A549 (cell line): ENCODE data around the gene BCAS3. TPM values are rescaled to one million over a fixed set of nuclear protein-coding genes. Genes with fewer than 3 reads are reported as not detected.

ENCODE experiments used
- ATAC-seq, 2 experiments: fragments of 200-7000 bp in 1 of 2; fragments of >200 bp in 1 of 2; cut with Nextera tagmentation in 1 of 2; cut with Tn5 transposase in 1 of 2; 3 replicates each; pipeline versions ENCODE4 v1.8.0 to v1.9.1; 2018 to 2020; ENCODE audit warnings: mild to moderate bottlenecking in 1 of 2, moderate library complexity in 1 of 2
- CTCF ChIA-PET: fragments of 300-600 bp; sonication (Branson Sonifier 250); formaldehyde crosslinking; extraction: SDS; loops from one replicate; lab custom pipeline; 2021; ENCODE audit warnings: antibody characterized with exemption, inconsistent platforms; lab: Yijun Ruan, JAX
- POLR2A ChIA-PET: fragments of 350-600 bp; formaldehyde crosslinking; extraction: SDS; loops from one replicate; lab custom pipeline; 2021; ENCODE audit warnings: antibody characterized with exemption, inconsistent platforms; lab: Yijun Ruan, JAX
- DNase-seq, 2 experiments: peaks; one replicate each; pipeline versions ENCODE4 v3.0.0 to v3.0.0-alpha.2; 2011 to 2016; ENCODE audit warnings: low read depth in 1 of 2, low spot score in 1 of 2
- FAIRE-seq: peaks from 2 replicates; lab custom pipeline; 2011; peaks lifted over from hg19 to GRCh38; lab: Jason Lieb, UNC
- H3K27ac ChIP-seq, 2 experiments: fragments of >200 bp; sonication (Bioruptor Twin); formaldehyde crosslinking; 3 replicates each; pipeline ENCODE4 v1.5.1; 2016 to 2017
- H3K4me1 ChIP-seq: fragments of >200 bp; sonication (Bioruptor Twin); formaldehyde crosslinking; 3 replicates; pipeline ENCODE4 v1.6.1; 2016
- H3K4me2 ChIP-seq: fragments of >200 bp; sonication (Bioruptor Twin); formaldehyde crosslinking; 3 replicates; pipeline ENCODE4 v1.6.1; 2016
- H3K4me3 ChIP-seq: fragments of >200 bp; sonication (Bioruptor Twin); formaldehyde crosslinking; 3 replicates; pipeline ENCODE4 v1.5.1; 2016
- H3K9me3 ChIP-seq: fragments of >200 bp; sonication (Bioruptor Twin); formaldehyde crosslinking; 3 replicates; pipeline ENCODE4 v1.6.1; 2016
- CBX8 ChIP-seq: fragments of 200-600 bp; sonication (generic); IDR thresholded peaks from 2 replicates; pipeline ENCODE4 v1.6.1; 2016
- FOXS1 ChIP-seq: fragments of 250-450 bp; sonication (Bioruptor Pico); IDR thresholded peaks from 2 replicates; pipeline ENCODE4 v1.5.0; 2020; ENCODE audit warnings: mild to moderate bottlenecking, moderate library complexity
- GATA3 ChIP-seq: IDR thresholded peaks from 2 replicates; pipeline ENCODE4 v1.6.1; 2012; ENCODE audit warnings: borderline replicate concordance
- HOXB5 ChIP-seq: fragments of 250-450 bp; sonication (Bioruptor Pico); IDR thresholded peaks from 2 replicates; pipeline ENCODE4 v1.5.0; 2020; ENCODE audit warnings: mild to moderate bottlenecking, moderate library complexity
- KDM5A ChIP-seq: fragments of 200-600 bp; sonication (generic); IDR thresholded peaks from 2 replicates; pipeline ENCODE4 v1.6.1; 2016; ENCODE audit warnings: antibody characterized with exemption, mild to moderate bottlenecking
- MAFK ChIP-seq: fragments of 450-650 bp; IDR thresholded peaks from 2 replicates; pipeline ENCODE4 v1.6.1; 2014; ENCODE audit not compliant: partially characterized antibody
- MAZ ChIP-seq: fragments of 150-350 bp; IDR thresholded peaks from 2 replicates; pipeline ENCODE4 v1.6.1; 2014; ENCODE audit warnings: antibody characterized with exemption, low read depth, low read length, borderline replicate concordance
- POLR2AphosphoS2 ChIP-seq: conservative IDR thresholded peaks from 2 replicates; pipeline ENCODE4 v1.6.1; 2012; ENCODE audit warnings: low read length, improper control_type of control experiment, inconsistent platforms
- RARB ChIP-seq: fragments of 250-450 bp; sonication (Bioruptor Pico); IDR thresholded peaks from 2 replicates; pipeline ENCODE4 v1.8.0; 2021; ENCODE audit warnings: mild to moderate bottlenecking, moderate library complexity
- RNF2 ChIP-seq: fragments of 200-600 bp; sonication (generic); IDR thresholded peaks from 2 replicates; pipeline ENCODE4 v1.6.1; 2016; ENCODE audit warnings: low read depth, mild to moderate bottlenecking, antibody characterized with exemption, moderate library complexity, borderline replicate concordance
- SREBF2 ChIP-seq: fragments of 450-650 bp; IDR thresholded peaks from 2 replicates; pipeline ENCODE4 v1.6.1; 2014; ENCODE audit warnings: mild to moderate bottlenecking, moderate library complexity
- ZFP36 ChIP-seq: fragments of 450-650 bp; IDR thresholded peaks from 2 replicates; pipeline ENCODE4 v1.6.1; 2014; ENCODE audit warnings: borderline replicate concordance; ENCODE audit not compliant: partially characterized antibody
- ZNF302 ChIP-seq: fragments of 250-450 bp; sonication (Bioruptor Pico); IDR thresholded peaks from 2 replicates; pipeline ENCODE4 v1.9.0; 2021; ENCODE audit warnings: inconsistent platforms, mild to moderate bottlenecking, moderate library complexity
- WGBS: methylation state at CpG from one replicate; pipeline ENCODE4 v1.1.6; 2017; ENCODE audit errors: missing lambda C conversion rate; 5-methylcytosine and 5-hydroxymethylcytosine counted together
- polyA plus RNA-seq, 4 experiments: library from polyadenylated mRNA; depleted of rRNA in 3 of 4; stranded (reverse); fragments of >200 nt; fragmentation: RNase III in 1 of 4; extraction: RNeasy Plus Mini Kit Qiagen cat#74134 plus additional on column Dnase treatment in 1 of 4; gene quantifications; 2 replicates in 3 of 4; 3 replicates in 1 of 4; pipeline ENCODE4 v1.2.3, GENCODE V29; 2011 to 2017
- TF ChIP-seq, protein P1 (sequence below): fragments of 450-650 bp; IDR thresholded peaks from 2 replicates; pipeline ENCODE4 v1.6.1; 2014; ENCODE audit warnings: antibody characterized with exemption
- TF ChIP-seq, protein P2 (sequence below): fragments of 250-450 bp; sonication (Bioruptor Pico); IDR thresholded peaks from 2 replicates; pipeline ENCODE4 v1.5.0; 2021; ENCODE audit warnings: mild to moderate bottlenecking, moderate library complexity, borderline replicate concordance
- TF ChIP-seq, protein P3 (sequence below): fragments of >200 bp; sonication (Bioruptor Twin); formaldehyde crosslinking; IDR thresholded peaks from 2 replicates; pipeline ENCODE4 v1.6.1; 2016
- TF ChIP-seq, protein P4 (sequence below): fragments of >200 bp; sonication (Bioruptor Twin); formaldehyde crosslinking; IDR thresholded peaks from 3 replicates; pipeline ENCODE4 v1.6.1; 2016
- TF ChIP-seq, protein P5 (sequence below): IDR thresholded peaks from 2 replicates; pipeline ENCODE4 v1.6.1; 2012

Gene BCAS3
- polyA plus RNA-seq, 2 of the 4 experiments (the other 2 are of a cell fraction), result 14.7 to 43.4 TPM

DNA sequence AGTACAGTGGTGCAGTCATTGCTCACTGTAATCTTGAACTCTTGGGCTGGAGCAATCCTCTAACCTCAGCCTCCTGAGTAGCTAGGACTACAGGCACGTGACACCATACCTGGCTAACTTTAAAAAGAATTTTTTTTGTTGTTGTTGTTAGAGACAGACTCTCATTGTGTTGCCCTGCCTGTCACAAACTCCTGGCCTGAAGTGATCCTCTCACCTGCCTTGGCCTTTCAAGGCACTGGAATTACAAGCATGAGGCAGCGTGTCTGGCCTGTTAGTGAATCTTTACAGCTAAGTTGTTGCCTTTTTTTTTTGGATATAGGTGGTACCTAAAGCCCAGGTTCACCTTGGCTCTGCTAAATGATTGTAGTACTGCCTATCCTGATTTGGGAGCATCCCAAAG lies 290.6 kb downstream of the BCAS3 start:
- FAIRE-seq (no peak), DNase-seq (no peak), ATAC-seq (no peak)
- H3K4me2 ChIP-seq, result no peak overlapping the region
- ChIA-PET CTCF (interaction anchor here (0.6 kb wide), 1 partner anchor 9 kb away, joined by 3 read pairs; no protein-coding TSS in a partner anchor), POLR2A (no interaction called here)
- H3K4me1 ChIP-seq, result no peaks in the 10 kb centered on the region
- TF ChIP-seq HOXB5 (CRISPR knock-in tag) (no peak), KDM5A (no peak)
- H3K9me3 ChIP-seq, result peaks cover 13% of the 10 kb centered on the region
- no peak overlapping the region for H3K27ac ChIP-seq
- 75% methylated on average over 2 of the region's 2 CpGs for WGBS
- no peak overlapping the region for H3K4me3 ChIP-seq

DNA sequence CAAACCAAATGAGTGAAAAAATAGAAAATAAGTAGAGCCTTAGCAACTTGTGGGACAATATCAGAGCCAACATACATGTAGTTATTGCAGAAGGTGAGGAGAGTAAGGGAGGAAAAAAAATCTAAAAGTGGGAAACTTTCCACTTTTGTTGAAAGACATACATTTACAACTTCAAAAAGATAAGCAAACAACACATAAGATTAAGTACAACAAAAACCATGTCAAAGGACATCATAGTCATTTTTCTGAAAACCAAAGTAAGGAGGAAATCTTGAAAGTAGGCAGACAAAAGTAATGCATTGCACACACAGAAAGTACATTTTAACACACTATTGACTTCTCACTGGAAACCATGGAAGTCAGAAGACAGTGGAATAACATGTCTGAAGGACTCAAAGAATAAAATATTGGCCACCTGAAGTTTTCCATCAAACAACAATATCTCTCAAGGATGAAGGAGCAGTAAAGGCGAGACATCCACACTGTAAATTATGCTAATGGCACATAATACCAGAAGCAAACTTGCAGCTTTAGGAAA lies 291.9 kb downstream of the BCAS3 start:
- Histone ChIP-seq H3K4me2 (no peak overlapping the region), H3K9me3 (peaks cover 13% of the 10 kb centered on the region), H3K4me3 (no peak overlapping the region), H3K4me1 (no peaks in the 10 kb centered on the region), H3K27ac (no peak overlapping the region)
- WGBS, result 79% methylated on average over 1 of the region's 1 CpG
- no peak for TF ChIP-seq ZFP36
- TF ChIP-seq, protein P1, sequence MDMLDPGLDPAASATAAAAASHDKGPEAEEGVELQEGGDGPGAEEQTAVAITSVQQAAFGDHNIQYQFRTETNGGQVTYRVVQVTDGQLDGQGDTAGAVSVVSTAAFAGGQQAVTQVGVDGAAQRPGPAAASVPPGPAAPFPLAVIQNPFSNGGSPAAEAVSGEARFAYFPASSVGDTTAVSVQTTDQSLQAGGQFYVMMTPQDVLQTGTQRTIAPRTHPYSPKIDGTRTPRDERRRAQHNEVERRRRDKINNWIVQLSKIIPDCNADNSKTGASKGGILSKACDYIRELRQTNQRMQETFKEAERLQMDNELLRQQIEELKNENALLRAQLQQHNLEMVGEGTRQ, result no peak
- TF ChIP-seq FOXS1 (CRISPR knock-in tag), result peak; percentile 98
- no peak for TF ChIP-seq ZNF302 (CRISPR knock-in tag)
- TF ChIP-seq, protein P2, sequence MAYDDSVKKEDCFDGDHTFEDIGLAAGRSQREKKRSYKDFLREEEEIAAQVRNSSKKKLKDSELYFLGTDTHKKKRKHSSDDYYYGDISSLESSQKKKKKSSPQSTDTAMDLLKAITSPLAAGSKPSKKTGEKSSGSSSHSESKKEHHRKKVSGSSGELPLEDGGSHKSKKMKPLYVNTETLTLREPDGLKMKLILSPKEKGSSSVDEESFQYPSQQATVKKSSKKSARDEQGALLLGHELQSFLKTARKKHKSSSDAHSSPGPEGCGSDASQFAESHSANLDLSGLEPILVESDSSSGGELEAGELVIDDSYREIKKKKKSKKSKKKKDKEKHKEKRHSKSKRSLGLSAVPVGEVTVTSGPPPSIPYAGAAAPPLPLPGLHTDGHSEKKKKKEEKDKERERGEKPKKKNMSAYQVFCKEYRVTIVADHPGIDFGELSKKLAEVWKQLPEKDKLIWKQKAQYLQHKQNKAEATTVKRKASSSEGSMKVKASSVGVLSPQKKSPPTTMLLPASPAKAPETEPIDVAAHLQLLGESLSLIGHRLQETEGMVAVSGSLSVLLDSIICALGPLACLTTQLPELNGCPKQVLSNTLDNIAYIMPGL (CRISPR knock-in tag), result no peak
- TF ChIP-seq RNF2, result no peak
- no peak for TF ChIP-seq GATA3
- ChIA-PET CTCF (interaction anchor here (0.7 to 1.4 kb wide), 2 partner anchors 41 to 605 kb away, joined by 3 read pairs; no protein-coding TSS in a partner anchor), POLR2A (no interaction called here)
- no peak for ATAC-seq
- no peak for DNase-seq
- FAIRE-seq, result peak; percentile 28

DNA sequence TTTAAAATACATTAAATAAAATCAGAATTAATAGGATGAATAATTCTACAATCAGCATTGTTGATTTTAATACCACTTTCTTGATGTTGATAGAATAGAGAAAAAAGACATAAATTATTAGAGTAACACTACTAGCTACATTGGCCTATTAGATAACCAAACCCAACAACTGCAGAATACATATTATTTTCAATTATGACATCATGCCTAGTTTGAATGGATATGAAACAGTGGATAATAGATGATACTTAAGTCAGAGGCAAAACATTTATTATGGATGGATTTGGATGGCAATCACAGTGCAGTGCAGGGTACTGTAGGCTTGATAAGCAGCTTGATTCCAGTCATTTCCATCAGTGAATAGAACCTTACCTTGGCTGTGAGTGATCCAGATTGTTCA lies 293.1 kb downstream of the BCAS3 start:
- DNase-seq (no peak), FAIRE-seq (peak; percentile 23), ATAC-seq (no peak)
- Histone ChIP-seq H3K27ac (no peak overlapping the region), H3K4me1 (no peaks in the 10 kb centered on the region), H3K4me3 (no peak overlapping the region), H3K4me2 (no peak overlapping the region), H3K9me3 (peaks cover 13% of the 10 kb centered on the region)
- TF ChIP-seq POLR2AphosphoS2 (no peak), FOXS1 (CRISPR knock-in tag) (no peak), CBX8 (no peak), MAFK (no peak), RARB (CRISPR knock-in tag) (no peak), ZNF302 (CRISPR knock-in tag) (no peak), SREBF2 (no peak), MAZ (no peak)
- TF ChIP-seq, protein P3, sequence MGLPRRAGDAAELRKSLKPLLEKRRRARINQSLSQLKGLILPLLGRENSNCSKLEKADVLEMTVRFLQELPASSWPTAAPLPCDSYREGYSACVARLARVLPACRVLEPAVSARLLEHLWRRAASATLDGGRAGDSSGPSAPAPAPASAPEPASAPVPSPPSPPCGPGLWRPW, result no peak
- TF ChIP-seq, protein P4, sequence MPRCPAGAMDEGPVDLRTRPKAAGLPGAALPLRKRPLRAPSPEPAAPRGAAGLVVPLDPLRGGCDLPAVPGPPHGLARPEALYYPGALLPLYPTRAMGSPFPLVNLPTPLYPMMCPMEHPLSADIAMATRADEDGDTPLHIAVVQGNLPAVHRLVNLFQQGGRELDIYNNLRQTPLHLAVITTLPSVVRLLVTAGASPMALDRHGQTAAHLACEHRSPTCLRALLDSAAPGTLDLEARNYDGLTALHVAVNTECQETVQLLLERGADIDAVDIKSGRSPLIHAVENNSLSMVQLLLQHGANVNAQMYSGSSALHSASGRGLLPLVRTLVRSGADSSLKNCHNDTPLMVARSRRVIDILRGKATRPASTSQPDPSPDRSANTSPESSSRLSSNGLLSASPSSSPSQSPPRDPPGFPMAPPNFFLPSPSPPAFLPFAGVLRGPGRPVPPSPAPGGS, result no peak
- TF ChIP-seq, protein P5, sequence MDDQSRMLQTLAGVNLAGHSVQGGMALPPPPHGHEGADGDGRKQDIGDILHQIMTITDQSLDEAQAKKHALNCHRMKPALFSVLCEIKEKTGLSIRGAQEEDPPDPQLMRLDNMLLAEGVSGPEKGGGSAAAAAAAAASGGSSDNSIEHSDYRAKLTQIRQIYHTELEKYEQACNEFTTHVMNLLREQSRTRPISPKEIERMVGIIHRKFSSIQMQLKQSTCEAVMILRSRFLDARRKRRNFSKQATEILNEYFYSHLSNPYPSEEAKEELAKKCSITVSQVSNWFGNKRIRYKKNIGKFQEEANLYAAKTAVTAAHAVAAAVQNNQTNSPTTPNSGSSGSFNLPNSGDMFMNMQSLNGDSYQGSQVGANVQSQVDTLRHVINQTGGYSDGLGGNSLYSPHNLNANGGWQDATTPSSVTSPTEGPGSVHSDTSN, result no peak
- POLR2A ChIA-PET, result no interaction called here
- CTCF ChIA-PET, result interaction anchor here (0.6 to 2.7 kb wide), 12 partner anchors 9 to 611 kb away, joined by 3 to 21 read pairs (median 4); no protein-coding TSS in a partner anchor
